HepG2 (cell line): Measurements from ENCODE around the gene RTP5. TPM values are rescaled to one million over a fixed set of nuclear protein-coding genes. Genes with fewer than 3 reads are reported as not detected.

Source experiments
- ARID4A ChIP-seq: sonication (generic); formaldehyde crosslinking; IDR thresholded peaks from 2 replicates; pipeline ENCODE4 v1.5.0; 2020; ENCODE audit warnings: mild to moderate bottlenecking, missing genetic modification reagents, borderline replicate concordance
- HNRNPUL1 ChIP-seq: fragments of 200-400 bp; formaldehyde crosslinking; IDR thresholded peaks from 2 replicates; pipeline ENCODE4 v1.6.1; 2017; ENCODE audit warnings: low read depth, mild to moderate bottlenecking, low read length, moderate library complexity
- SNAPC2 ChIP-seq: sonication (generic); formaldehyde crosslinking; IDR thresholded peaks from 2 replicates; pipeline ENCODE4 v1.8.1; 2022; ENCODE audit warnings: mild to moderate bottlenecking, missing genetic modification reagents
- SP4 ChIP-seq: sonication (generic); formaldehyde crosslinking; IDR thresholded peaks from 2 replicates; pipeline ENCODE4 v1.8.1; 2023; ENCODE audit warnings: mild to moderate bottlenecking, missing genetic modification reagents
- THRA ChIP-seq: sonication (generic); formaldehyde crosslinking; IDR thresholded peaks from 2 replicates; pipeline ENCODE4 v1.4.0; 2020; ENCODE audit warnings: missing genetic modification reagents, borderline replicate concordance
- ZHX2 ChIP-seq, 2 experiments: sonication (generic) in 1 of 2; formaldehyde crosslinking in 1 of 2; IDR thresholded peaks; 2 replicates each; pipeline versions ENCODE4 v1.6.1 to v1.9.0; 2014 to 2022; ENCODE audit warnings: antibody characterized with exemption in 1 of 2, borderline replicate concordance in 1 of 2, inconsistent platforms in 1 of 2, low read depth in 1 of 2, missing genetic modification reagents in 1 of 2
- ZNF18 ChIP-seq: sonication (generic); formaldehyde crosslinking; IDR thresholded peaks from 2 replicates; pipeline ENCODE4 v1.8.0; 2022; ENCODE audit warnings: mild to moderate bottlenecking, missing genetic modification reagents; ENCODE audit not compliant: insufficient replicate concordance
- ZNF382 ChIP-seq: sonication (generic); formaldehyde crosslinking; IDR thresholded peaks from 2 replicates; pipeline ENCODE4 v1.5.0; 2020; ENCODE audit warnings: missing genetic modification reagents, mild to moderate bottlenecking, borderline replicate concordance
- ZSCAN22 ChIP-seq: sonication (generic); formaldehyde crosslinking; IDR thresholded peaks from 2 replicates; pipeline ENCODE4 v1.4.0; 2020; ENCODE audit warnings: mild to moderate bottlenecking, missing genetic modification reagents
- polyA plus RNA-seq, 8 experiments: library from polyadenylated mRNA; depleted of rRNA in 3 of 8; stranded (reverse) in 7 of 8; unstranded in 1 of 8; fragments of >200 nt; fragmentation: Illumina TruSeq in 4 of 8; extraction: Trizol in 4 of 8; gene quantifications; 2 replicates each; pipeline versions ENCODE4 v1.2.1 to v1.2.3, GENCODE V29; 2011 to 2016; ENCODE audit warnings: low read depth in 4 of 8, missing spikeins in 1 of 8, mixed read lengths in 1 of 8; ENCODE audit not compliant: insufficient read depth in 1 of 8
- total RNA-seq, 5 experiments: library from RNA; depleted of rRNA; stranded (reverse); fragments of >200 nt; fragmentation: Illumina TruSeq; extraction: Trizol; gene quantifications; 2 replicates each; pipeline ENCODE4 v1.2.3, GENCODE V29; 2016; ENCODE audit warnings: low read depth in 1 of 5

RTP5 gene
- total and polyA plus RNA-seq, 2 of the 13 experiments (the other 11 are each of a cell fraction or from before 2014, with no cell fraction given), result not detected

- TF ChIP-seq ZNF18 (CRISPR knock-in tag) (no peak), THRA (CRISPR knock-in tag) (no peak), HNRNPUL1 (no peak), SNAPC2 (no peak), ZNF382 (no peak), ZHX2 (IDR thresholded peaks at IDR 0.05; ENCODE audit: low read depth) (no peak), ZHX2 (CRISPR knock-in tag; IDR thresholded peaks at IDR 0.05; ENCODE audit: borderline replicate concordance) (no peak), ARID4A (CRISPR knock-in tag) (no peak), SP4 (CRISPR knock-in tag) (no peak), ZSCAN22 (CRISPR knock-in tag) (no peak)
Observed at GRCh38 chr2:241867776-241868420, 1.6 kb upstream of the RTP5 start (continued).
